Peyer's patch (tissue), 4 donors: Measurements from ENCODE around the gene FADD. TPM values are rescaled to one million over a fixed set of nuclear protein-coding genes. Genes with fewer than 3 reads are reported as not detected.

Experiments
- DNase-seq, 3 donors: peaks; one replicate each; pipeline ENCODE4 v3.0.0-alpha.2; 2017 to 2019
- H3K27ac ChIP-seq, 4 donors: fragments of 200-600 bp; sonication (generic); one replicate each; pipeline ENCODE4 v1.5.1; 2016 to 2019
- H3K27me3 ChIP-seq, 2 donors: fragments of 200-600 bp; sonication (generic); one replicate each; pipeline ENCODE4 v1.5.1; 2019
- H3K36me3 ChIP-seq, 3 donors: fragments of 200-600 bp; sonication (generic); one replicate each; pipeline ENCODE4 v1.5.1; 2016 to 2019
- H3K4me1 ChIP-seq, 4 donors: fragments of 200-600 bp; sonication (generic); one replicate each; pipeline ENCODE4 v1.5.1; 2016 to 2019
- H3K4me3 ChIP-seq, 4 donors: fragments of 200-600 bp; sonication (generic); 1 replicate in 3 of 4; 2 replicates in 1 of 4; pipeline ENCODE4 v1.5.1; 2016 to 2019; ENCODE audit warnings: mild to moderate bottlenecking in 1 of 4
- H3K9me3 ChIP-seq, 4 donors: fragments of 200-600 bp; sonication (generic); one replicate each; pipeline ENCODE4 v1.5.1; 2016 to 2019; ENCODE audit warnings: mild to moderate bottlenecking in 1 of 4
- CTCF ChIP-seq, 6 experiments: fragments of 450-650 bp in 4 of 6; fragments of 200-600 bp in 2 of 6; sonication (generic) in 1 of 6; IDR thresholded peaks; one replicate each; pipeline ENCODE4 v1.5.1; 2017 to 2019; ENCODE audit warnings: antibody characterized with exemption in 6 of 6, mild to moderate bottlenecking in 3 of 6, moderate library complexity in 1 of 6
- POLR2A ChIP-seq, 2 donors: fragments of 450-650 bp; IDR thresholded peaks; one replicate each; pipeline ENCODE4 v1.5.1; 2017; ENCODE audit warnings: antibody characterized with exemption in 2 of 2, mild to moderate bottlenecking in 2 of 2, moderate library complexity in 2 of 2
- total RNA-seq, 4 donors: library from RNA; depleted of rRNA; stranded (reverse); fragments of >200 nt; gene quantifications; one replicate each; pipeline ENCODE4 v1.1.0, GENCODE V29; 2016

The FADD gene
- total RNA-seq, 4 donors from 2014 or later = 9.9 to 33.6 (median 28.8) TPM

- no peak for DNase-seq
- TF ChIP-seq POLR2A (IDR thresholded peaks at IDR 0.05) (no peak), CTCF (IDR thresholded peaks at IDR 0.05) (no peak)
- H3K36me3 ChIP-seq = no peaks in the 10 kb centered on the region
- H3K4me3 ChIP-seq = no peak overlapping the region
- no peaks in the 10 kb centered on the region for H3K9me3 ChIP-seq
- H3K4me1 ChIP-seq = no peaks in the 10 kb centered on the region
- H3K27ac ChIP-seq = no peak overlapping the region
- no peaks in the 10 kb centered on the region for H3K27me3 ChIP-seq
Measured at GRCh38 chr11:70183032-70183431, 20.1 kb upstream of the FADD start.

- Histone ChIP-seq H3K36me3 (no peaks in the 10 kb centered on the region), H3K27me3 (no peaks in the 10 kb centered on the region), H3K4me1 (no peaks in the 10 kb centered on the region), H3K9me3 (no peaks in the 10 kb centered on the region), H3K27ac (no peak overlapping the region), H3K4me3 (no peak overlapping the region)
- TF ChIP-seq POLR2A (IDR thresholded peaks at IDR 0.05) = no peak
- no peak for TF ChIP-seq CTCF (IDR thresholded peaks at IDR 0.05)
- no peak for DNase-seq
Measured at GRCh38 chr11:70183483-70184176, 19.5 kb upstream of the FADD start.

GRCh38 chr11:70184396-70184795 is 18.7 kb upstream of the FADD start:
- H3K27ac ChIP-seq = no peak overlapping the region
- TF ChIP-seq CTCF (IDR thresholded peaks at IDR 0.05) (no peak), POLR2A (IDR thresholded peaks at IDR 0.05) (no peak)
- H3K9me3 ChIP-seq = no peaks in the 10 kb centered on the region
- no peak for DNase-seq
- H3K4me1 ChIP-seq = no peaks in the 10 kb centered on the region
- H3K36me3 ChIP-seq = no peaks in the 10 kb centered on the region
- no peaks in the 10 kb centered on the region for H3K27me3 ChIP-seq
- H3K4me3 ChIP-seq = no peak overlapping the region

GRCh38 chr11:70185348-70186055 is 17.6 kb upstream of the FADD start:
- TF ChIP-seq CTCF (IDR thresholded peaks at IDR 0.05) (no peak), POLR2A (IDR thresholded peaks at IDR 0.05) (no peak)
- H3K9me3 ChIP-seq = no peaks in the 10 kb centered on the region
- H3K4me3 ChIP-seq = no peak overlapping the region
- no peaks in the 10 kb centered on the region for H3K4me1 ChIP-seq
- H3K36me3 ChIP-seq = no peaks in the 10 kb centered on the region
- no peak for DNase-seq
- no peaks in the 10 kb centered on the region for H3K27me3 ChIP-seq
- no peak overlapping the region for H3K27ac ChIP-seq

- TF ChIP-seq CTCF (IDR thresholded peaks at IDR 0.05) = no peak
- no peak for TF ChIP-seq POLR2A (IDR thresholded peaks at IDR 0.05)
- no peaks in the 10 kb centered on the region for H3K36me3 ChIP-seq
- no peaks in the 10 kb centered on the region for H3K4me1 ChIP-seq
- H3K4me3 ChIP-seq = no peak overlapping the region
- H3K27me3 ChIP-seq = no peaks in the 10 kb centered on the region
- no peaks in the 10 kb centered on the region for H3K9me3 ChIP-seq
- no peak for DNase-seq
- no peak overlapping the region for H3K27ac ChIP-seq
Measured at GRCh38 chr11:70186420-70186819, 16.7 kb upstream of the FADD start.
